NCI-H2171 (cell line): ENCODE data around the gene MAD1L1.

Experiments
- DNase-seq: peaks from one replicate; lab custom pipeline; 2025; lab: John Stamatoyannopoulos, UW

MAD1L1 gene

GRCh38 chr7:1912593-1913465 is 319.9 kb downstream of the MAD1L1 start:
- no peak for DNase-seq

GRCh38 chr7:1911571-1911970 is 321.2 kb downstream of the MAD1L1 start:
- DNase-seq, result no peak

- DNase-seq, result no peak
Observed at GRCh38 chr7:1910827-1911226, 321.9 kb downstream of the MAD1L1 start.

DNA sequence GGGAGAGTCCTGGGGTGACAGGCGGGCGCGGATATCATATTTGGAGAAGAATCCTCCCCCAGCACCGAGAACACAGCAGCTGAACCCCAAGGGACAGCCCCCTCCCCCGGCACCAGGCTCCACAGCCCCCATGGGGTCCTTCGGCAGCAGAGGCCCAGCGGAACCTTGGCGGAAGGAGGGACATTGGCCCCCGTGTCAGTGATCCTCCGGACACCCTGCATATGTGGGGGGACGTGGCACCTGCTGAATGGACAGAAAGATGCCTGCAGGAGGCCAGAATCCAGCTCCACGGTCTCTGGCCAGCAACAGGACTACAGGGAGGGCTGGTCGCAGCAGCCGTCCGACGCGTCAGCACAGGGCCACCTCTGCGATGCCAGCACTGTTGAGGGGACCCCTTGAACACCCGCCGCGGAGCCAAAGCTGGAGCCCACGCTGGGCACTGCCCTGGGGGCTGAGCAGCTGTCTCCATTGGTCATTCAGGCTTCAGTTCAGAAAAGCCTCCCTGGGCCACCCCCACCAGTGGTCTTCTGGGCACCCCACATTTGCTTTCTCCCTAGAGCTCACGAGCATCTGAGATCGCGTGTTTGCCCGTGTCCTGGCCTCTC is 322.6 kb downstream of the MAD1L1 start:
- DNase-seq, result no peak

- no peak for DNase-seq
Observed at GRCh38 chr7:1909476-1909875, 323.3 kb downstream of the MAD1L1 start.

GRCh38 chr7:1908823-1909420 is 323.8 kb downstream of the MAD1L1 start:
- no peak for DNase-seq

DNA sequence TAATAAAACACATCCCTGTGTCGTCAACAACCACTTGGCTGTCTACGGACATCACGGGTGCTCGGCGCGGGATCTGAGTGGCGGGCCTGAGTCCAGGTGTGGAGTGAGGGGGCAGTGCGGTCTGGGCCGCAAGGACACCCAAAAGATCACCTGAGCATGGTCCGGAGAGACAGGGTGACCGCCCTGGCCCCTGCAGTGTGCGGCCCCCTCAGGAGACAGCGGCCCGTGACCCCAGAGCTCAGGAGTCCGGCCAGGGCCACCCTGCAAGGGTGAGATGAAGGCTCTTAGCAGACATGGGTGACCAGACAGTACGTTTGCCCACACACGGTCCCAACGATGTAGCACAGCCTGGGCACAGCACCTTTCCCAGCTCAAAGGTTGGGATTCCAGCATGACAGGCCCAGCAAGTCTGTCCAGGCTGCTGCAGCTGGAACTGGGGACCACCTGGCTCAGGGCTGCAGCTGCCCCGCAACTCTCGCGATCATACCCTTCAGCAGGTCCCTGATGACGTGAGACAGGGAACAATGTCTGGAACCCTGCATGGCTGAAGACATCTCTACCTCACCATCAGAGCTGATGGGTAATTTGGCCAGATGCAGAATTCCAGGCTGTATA is 324.9 kb downstream of the MAD1L1 start:
- no peak for DNase-seq

DNA sequence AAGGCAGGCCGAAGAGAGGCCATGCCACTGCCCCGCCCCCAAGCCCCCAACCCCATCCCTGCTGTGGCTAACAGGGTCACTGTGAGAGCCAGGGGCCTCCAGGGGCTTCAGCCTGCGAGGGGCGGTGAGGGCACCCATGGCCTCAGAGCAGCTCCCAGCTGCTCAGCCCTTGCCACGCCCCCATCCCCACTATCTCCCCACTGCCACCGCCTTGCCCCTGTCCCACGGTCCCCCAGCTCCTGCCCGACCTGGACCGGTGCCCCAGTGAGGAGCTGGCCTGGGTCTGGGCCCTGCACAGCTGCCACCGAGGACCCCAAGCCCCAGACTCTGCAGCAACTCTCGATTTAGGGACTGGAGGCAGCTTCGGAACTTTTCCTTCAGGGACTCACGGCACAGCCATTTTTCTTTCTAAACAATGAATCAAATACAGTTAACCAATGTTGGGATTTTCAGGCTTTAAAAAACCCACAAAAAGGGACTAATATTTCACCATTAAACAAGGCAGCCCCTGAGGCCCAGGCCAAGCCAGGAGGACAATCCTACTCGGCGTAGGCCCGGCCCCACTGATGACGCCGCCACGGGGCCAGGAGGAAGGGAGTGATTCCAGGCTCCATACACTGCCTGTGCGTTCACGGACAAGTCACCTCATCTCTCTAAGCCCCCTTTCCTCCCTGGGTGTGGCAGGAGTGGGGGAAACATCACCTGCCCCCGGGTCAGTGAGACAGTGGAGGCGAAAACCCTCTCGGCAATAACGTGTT is 325.6 kb downstream of the MAD1L1 start:
- DNase-seq, result no peak

- no peak for DNase-seq
Observed at GRCh38 chr7:1906087-1906830, 326.5 kb downstream of the MAD1L1 start.

DNA sequence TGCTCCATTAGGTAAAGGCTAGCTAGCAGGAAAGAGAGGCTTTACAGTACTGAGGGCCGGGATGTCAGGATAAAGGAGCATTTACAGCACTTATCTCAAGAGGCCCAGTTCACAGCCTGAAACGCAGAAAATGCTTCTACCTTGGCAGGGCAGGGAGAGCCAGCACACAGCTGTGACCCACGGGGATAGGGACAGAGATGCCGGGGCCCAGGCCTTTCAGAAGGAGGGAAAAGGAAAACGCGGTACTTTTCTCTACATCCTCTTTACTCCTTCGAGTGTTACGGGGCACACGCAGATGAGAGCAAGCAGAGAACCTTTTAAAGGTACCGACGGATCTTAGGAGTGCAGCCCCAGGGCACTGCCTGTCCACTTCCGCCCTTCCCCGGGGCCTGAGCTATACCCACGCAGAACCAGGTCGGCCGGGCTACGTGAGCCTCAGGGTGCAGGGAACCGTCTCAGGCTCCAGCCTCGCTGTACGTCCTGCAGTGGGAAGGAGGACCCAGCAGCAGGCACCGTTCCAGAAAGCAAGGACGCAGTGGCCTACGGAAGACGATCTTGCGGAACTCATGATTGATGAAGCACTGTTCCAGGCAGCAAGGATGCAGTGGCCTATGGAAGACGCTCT is 330.4 kb downstream of the MAD1L1 start:
- DNase-seq, result no peak

DNA sequence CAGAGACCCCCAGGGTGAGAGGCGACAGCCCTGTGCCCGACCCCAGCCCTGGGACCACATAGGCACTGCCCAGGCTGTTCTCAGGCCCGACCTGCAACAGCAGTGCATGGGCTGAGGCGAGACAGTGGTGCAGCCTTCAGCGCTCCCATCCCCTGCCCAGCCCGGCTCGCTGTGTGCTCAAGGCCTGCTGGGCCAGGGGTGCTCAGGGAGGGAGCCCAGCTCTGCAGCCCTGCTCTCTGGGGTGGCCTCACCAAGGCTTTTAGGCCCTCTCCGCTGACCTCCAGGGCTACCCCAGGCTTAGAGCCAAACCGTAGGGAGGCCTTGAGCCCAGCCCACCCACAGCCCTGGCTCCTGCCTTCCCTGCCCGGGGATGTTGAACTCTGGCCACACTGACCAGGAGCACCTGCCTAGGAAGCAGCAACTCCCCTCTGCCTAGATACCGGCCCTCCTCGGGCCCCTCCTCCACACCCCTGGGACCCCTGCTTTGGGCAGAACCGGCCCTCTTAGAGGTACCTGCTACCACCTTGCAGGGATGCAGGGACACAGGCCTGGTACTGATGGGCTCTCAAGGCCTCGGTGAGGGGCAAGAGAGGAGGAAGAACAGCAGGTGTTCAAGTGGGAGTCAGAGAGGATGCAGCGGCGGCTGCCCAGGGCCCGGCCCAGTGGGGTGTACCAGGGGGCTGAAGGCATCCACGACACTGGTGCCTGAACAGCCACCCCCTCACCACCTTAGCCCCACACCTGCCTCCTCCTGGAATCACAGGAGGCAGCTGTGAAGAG is 331.1 kb downstream of the MAD1L1 start:
- no peak for DNase-seq

DNA sequence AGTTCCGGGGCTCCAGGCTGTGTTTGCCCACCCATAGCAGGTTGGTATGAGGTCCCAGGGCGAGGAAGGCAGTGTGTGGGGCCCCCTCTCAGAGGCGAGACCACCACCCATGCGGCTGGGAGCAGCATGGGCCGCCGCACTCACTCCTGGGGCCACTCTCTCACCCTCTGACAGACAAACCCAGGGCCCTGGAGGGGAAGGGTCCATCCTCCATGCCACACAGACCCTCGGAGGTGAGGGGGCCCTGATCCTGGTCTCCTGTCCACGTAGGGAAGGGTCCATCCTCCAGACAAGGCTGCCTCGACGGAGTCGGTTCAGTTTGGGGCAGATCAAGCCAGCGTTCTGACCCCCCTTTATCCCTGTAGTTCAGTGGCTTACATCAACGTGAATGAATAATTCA is 331.9 kb downstream of the MAD1L1 start:
- no peak for DNase-seq

GRCh38 chr7:1899951-1900762 is 332.6 kb downstream of the MAD1L1 start:
- DNase-seq, result no peak

GRCh38 chr7:1899196-1899595 is 333.5 kb downstream of the MAD1L1 start:
- DNase-seq, result no peak

GRCh38 chr7:1898628-1899185 is 334.0 kb downstream of the MAD1L1 start:
- DNase-seq, result no peak

GRCh38 chr7:1897861-1898627 is 334.7 kb downstream of the MAD1L1 start:
- no peak for DNase-seq

- no peak for DNase-seq
Observed at GRCh38 chr7:1897076-1897860, 335.5 kb downstream of the MAD1L1 start.
